Measurements from ENCODE around the gene GLS2. TPM values are rescaled to one million over a fixed set of nuclear protein-coding genes. Genes with fewer than 3 reads are reported as not detected.
A peak's percentile ranks its signal among the peaks of the same experiment; 100 is the strongest.
"Not testable (repeated sequence)": the region's sequence is repeated elsewhere in the genome, so short reads cannot be mapped to it uniquely, and the experiment has no call there.

GLS2 gene
- total RNA-seq, 1 experiment from 2014 or later: 0.32 TPM

DNA sequence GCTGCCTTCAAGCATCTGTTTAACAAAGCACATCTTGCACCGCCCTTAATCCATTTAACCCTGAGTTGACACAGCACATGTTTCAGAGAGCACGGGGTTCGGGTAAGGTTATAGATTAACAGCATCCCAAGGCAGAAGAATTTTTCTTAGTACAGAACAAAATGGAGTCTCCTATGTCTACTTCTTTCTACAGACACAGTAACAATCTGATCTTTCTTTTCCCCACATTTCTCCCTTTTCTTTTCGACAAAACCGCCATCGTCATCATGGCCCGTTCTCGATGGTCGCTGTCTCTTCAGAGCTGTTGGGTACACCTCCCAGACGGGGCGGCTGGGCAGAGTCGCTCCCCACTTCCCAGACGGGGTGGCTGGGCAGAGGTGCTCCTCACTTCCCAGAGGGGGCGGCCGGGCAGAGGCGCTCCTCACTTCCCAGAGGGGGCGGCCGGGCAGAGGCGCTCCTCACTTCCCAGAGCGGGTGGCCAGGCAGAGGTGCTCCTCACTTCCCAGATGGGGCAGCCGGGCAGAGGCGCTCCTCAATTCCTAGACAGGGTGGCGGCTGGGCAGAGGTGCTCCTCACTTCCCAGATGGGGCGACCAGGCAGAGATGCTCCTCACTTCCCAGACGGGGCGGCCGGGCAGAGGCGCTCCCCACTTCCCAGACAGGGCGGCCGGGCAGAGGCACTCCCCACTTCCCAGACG lies 5.6 kb upstream of the GLS2 start:
- not testable (repeated sequence) for DNase-seq (ENCODE audit: low read depth)

DNA sequence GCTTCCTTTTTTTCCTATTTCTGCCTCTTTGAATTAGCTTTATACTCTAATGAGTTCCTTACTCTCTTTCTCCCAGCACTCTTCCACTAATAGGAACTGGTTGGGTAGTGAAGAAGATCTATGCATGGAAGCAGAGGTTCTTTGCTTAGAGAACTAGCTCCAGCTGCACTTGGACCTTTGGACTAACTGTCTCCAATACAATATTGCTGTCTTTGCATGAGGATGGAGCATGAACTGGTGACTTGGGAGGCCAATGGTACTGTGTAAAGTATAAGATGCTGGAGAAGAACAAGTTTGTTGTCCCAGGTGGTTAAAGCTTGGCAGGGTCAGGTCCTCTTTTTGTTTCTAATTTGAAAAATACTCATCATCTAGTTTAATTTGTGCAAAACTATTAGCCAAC lies 2.4 kb upstream of the GLS2 start:
- no peak for DNase-seq (ENCODE audit: low read depth)

DNA sequence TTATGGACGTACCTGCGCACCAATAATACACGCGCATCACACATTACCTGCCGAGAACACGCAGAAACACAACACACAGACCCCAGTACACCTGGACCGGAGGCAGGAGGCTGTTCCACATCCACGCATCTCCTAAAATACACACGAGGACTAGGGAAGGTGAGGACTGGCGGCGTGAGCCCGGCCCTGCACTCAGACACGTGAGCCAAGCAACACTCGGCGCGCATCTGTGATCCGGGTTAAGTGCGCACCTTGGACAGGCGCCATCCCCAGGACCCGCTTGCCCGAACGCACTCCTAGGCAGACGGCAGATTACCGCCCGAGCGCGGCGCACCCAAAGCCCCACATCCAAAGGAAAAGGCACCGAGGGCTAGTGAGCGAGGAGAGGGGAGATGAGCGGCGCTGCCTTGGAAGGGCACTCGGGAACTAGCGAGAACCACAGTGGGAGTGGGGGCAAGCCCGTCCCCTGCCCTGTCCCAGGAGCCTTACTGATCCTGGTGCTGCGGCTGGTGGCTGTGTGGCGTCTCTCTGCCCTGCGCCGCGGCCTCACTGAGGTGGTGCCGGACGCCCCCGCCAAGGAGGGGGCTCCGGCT lies 417 bp downstream of the GLS2 start:
- DNase-seq (ENCODE audit: low read depth): no peak

DNA sequence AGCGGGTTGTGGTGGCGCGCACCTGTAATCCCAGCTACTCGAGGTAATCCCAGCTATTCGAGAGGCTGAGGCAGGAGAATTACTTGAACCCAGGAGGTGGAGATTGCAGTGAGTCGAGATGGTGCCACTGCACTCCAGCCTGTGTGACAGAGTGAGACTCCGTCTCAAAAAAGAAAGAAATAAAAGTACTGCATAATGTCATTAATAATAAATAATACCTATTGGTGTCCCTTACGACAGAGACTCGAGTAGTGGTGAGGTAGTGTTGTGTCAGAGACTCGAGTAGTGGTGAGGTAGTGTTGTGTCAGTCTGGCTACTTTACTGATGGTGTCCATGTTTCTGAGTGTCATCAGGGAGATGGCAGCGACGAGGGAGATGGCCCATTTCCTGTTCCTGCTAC lies 1.3 kb downstream of the GLS2 start:
- DNase-seq (ENCODE audit: low read depth): no peak

DNA sequence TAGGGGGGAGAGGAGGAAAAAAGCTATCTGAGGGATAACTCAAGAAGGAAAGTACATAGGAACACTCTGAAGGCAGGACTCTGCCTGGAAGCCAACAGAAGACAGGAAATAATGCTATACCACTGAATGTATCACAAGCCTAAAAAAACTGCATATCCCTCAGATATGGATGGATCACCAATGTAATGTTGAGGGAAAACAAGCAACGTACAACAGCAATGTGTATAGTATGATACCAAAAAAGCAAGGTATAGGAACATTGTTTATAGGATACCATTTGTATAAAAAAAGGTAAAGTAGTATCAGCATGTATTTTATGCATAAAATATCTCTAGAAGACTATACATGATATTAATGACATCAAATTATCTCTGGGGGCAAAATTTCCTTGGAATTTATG lies 3.4 kb downstream of the GLS2 start:
- no peak for DNase-seq (ENCODE audit: low read depth)

DNA sequence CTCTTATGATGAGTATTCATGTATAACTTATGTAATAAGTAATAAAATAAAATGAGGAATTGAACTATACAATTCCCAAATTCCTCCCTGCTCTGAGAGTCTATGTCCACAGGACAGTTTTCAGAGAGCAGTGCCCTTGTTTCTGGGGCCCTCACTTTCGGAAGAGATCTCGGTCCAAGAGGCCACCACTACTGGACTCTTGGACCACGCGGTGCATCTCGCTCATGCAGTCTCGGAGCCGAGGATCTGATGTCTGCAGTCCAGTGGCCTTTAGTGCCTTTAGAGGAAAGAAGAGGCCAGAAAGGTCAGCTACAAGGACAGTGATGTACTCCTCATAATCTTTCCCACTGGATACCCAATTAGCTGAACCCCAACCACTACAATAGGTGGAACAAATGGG lies 8.3 kb downstream of the GLS2 start:
- DNase-seq (ENCODE audit: low read depth): no peak

DNA sequence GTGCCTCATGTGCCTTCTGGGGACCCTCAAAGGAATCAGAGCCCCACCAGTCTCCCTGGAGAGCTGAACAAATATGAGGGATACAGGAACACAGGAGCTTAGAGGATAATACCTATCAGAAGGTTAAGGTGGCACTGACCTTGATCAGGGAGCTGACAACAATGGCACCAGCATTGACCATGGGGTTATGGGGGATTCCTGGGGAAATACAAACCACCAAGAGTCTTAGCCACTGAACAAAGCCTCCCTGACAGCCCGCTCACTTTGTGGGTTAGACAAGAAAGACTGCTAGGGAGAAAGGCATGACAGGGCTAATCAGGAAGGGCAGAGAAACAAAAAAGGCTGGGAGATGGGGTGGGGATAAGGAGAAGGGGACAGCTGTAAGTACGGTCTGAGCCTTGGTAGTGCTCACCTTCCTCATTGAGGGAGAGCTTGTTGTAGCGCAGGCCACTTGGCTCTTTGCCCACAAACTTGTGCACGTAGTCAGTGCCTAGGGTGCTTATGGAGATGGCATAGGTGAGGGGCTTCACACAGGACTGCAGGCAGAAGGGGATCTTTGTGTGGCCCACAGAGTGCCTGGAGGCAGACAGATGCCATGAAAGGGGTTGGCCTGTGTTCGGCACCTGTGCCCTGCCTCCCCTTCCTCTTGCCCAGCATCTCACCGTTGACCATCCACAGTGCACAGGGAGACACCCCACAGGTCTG lies 10.3 kb downstream of the GLS2 start:
- no peak for DNase-seq (ENCODE audit: low read depth)

DNA sequence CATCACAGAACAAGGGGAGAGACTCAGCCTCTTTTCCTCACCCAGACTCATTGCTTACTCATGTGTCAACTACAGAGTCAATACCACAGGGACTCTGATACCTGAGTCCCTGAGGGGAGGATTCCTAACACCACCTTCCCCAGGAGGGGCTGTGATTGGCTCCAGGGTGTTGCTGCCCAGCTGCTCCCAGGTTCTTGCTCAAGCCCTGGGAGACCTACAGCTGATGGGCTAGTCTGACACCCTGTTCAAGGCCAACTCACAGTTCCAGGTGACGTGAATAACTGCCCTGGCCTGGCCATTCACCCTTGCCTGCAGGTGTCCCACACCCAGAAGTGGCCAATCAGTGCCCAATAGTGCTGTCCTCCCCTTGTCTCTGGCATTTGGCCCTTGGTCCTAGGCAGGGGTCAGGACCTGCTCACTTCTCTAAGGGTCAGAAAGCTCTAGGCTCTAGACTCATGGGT lies 11.0 kb downstream of the GLS2 start:
- DNase-seq (ENCODE audit: low read depth): no peak

DNA sequence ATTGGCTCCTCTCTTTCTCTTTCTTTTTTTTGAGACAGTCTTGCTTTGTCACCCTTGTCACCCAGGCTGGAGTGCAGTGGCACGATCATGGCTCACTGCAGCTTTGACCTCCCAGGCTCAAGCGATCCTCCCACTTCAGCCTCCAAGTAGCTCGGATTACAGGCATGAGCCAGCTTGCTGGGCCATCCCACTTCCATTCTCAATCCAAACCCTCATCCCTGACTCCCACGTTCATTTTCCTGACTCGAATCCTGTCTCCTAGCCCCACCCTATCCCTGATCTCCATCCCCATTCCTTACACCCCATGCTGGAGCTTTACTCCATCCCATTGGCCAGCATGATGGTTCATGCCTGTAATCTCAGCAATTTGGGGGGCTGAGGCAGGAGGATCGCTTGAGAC lies 11.8 kb downstream of the GLS2 start:
- no peak for DNase-seq (ENCODE audit: low read depth)

DNA sequence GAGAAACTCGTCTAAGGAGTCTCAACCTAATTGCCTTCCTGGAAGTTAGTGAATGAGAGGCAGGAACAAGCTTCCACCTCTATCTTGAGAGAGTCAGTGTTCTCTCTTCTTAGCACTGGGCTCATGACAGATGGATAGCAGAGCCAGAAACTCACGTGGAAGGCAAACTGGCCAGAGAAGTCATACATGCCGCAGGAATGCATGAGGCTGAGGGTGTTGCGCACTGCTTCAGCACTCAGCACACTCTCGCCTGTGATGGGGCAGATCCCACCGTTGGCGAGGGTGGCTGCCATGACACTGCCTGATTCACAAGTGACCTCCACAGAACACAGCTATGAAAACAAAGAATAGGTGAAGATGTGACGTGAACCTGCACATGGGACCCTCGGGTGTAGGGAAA lies 13.6 kb downstream of the GLS2 start:
- DNase-seq (ENCODE audit: low read depth): no peak

DNA sequence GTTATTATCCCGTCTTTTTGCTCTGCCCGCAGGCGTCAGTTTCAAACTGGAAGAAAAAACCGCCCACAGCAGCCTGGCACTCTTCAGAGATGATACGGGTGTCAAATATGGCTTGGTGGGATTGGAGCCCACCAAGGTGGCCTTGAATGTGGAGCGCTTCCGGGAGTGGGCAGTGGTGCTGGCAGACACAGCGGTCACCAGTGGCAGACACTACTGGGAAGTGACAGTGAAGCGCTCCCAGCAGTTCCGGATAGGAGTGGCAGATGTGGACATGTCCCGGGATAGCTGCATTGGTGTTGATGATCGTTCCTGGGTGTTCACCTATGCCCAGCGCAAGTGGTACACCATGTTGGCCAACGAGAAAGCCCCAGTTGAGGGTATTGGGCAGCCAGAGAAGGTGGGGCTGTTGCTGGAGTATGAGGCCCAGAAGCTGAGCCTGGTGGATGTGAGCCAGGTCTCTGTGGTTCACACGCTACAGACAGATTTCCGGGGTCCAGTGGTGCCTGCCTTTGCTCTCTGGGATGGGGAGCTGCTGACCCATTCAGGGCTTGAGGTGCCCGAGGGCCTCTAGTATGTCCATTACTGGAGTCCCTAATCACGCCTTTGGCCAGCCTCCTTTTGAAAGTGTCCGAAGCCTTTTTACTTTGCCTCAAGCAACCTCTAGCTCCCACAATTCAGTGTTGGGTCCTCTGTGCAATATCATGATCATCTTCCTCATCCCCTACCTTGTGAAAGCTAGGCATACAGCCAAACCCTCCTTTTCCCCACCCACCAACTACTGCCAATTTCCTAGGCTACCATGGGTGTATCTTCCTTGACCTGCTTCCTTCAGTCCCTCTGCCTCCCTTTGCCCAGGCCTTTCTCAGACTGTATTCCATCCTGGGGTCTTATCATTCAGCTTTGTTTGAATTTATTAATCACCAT lies 18.7 kb downstream of the GLS2 start:
- DNase-seq (ENCODE audit: low read depth): no peak

DNA sequence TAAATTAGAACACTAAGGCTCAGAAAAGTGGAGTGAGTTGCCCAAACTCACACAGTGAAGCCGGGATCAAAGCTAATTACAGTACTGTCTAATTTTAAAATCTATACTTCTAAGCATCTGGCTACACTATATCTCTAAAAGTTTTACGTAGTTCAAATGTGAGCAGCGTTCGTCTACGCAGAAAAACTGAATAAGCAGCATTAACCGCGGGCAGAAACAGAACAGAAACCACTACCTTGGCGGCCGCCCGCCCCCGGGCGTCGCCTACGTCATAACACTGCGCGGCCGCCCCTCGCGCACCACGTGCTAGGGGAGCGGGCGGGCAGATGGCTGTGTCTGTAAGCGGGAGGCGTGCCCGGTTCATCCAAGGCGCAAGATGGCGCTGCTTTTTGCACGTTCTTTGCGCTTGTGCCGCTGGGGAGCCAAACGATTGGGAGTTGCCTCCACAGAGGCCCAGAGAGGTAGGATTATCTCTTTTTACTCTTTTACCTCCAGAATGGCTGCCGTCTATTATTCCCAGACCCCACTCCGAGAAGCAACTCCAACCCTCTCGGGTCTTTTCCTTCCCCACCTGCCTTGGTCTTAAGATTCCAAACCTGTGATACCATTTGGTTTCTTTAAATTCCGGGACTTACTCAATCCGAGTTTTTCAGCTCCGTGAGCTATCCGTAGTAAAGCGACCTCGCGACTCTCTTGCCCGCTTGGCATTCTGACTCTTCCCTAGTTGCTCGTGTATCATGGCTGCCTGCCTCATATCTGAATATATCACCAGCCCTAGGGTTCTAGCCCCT lies 19.6 kb downstream of the GLS2 start, which contains the start of gene SPRYD4:
Gene SPRYD4, plus strand, starts transcription at position 363 of the 791 bp plus-strand sequence. Its CDS starts 14 bp downstream, at position 377.
- DNase-seq (ENCODE audit: low read depth): peak; percentile 89

DNA sequence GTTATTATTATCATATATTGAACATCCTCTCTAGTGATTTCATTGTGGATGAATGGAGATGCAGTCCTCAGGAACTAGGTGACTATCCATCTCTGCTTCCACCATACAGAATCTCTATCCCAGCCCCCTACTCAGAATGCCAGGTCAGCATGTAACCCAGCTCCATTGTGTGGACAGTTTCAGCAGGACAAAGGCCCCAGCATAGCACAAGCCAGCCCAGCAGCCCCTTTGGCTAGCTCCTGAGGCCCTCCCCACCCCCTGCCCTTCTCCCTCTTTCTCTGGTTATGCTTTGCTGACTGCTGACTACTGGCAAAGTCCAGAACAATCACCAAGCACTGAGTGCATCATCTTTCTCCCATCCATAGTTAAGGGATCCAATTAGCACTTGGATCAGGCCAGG lies 25.4 kb downstream of the GLS2 start:
- DNase-seq (ENCODE audit: low read depth): no peak

DNA sequence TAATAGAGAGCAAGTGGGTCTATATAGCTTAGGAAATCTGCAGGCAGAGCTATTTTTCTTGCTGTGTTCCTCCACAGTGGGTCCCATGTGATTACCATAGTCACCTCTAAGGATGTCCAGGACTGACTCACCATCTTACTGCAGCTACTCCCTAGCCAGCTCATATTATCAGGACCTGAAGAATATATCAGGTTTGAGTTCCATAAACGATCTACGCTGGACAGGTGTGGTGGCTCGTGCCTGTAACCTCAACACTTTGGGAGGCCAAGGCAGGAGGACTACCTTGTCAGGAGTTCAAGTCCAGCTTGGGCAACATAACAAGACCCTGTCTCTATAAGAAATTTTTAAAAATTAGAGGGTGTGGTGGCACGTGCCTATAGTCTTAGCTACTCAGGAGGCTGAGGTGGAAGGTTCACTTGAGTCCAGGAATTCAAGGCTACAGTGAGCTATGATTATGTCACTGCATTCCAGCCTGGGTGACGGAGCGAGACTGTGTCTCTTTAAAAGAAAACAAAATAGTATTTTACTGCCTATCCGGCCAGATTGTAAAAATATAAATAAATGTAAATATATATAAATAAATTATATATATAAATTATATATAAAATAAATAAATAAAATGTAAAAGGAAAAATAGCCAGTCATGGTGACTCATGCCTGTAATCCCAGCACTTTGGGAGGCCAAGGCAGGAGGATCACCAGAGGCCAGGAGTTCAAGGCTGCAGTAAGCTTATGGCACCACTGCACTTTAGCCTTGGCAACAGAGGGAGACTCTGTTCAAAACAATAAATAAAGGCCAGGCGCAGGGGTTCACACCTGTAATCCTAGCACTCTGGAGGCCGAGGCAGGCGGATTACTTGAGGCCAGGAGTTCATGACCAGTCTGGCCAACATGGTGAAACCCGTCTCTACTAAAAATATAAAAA lies 26.5 kb downstream of the GLS2 start:
- peak; percentile 51 for DNase-seq (ENCODE audit: low read depth)

DNA sequence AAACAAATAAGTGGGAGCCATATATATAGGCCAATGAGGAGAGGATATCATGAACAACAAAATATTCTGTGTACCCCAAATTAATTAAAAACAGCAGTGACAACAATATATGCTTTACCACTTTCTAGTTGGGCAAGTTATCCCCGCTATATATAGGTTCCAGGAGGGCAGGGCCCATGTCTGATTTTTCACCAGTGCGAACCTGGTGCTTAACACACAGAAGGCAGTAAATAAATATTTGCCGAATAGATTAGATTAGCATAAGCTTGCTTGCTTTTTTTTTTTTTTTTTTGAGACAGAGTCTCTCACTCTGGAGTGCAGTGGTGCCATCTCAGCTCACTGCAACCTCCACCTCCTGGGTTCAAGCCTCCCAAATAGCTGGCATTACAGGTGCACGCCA lies 30.1 kb downstream of the GLS2 start:
- no peak for DNase-seq (ENCODE audit: low read depth)

DNA sequence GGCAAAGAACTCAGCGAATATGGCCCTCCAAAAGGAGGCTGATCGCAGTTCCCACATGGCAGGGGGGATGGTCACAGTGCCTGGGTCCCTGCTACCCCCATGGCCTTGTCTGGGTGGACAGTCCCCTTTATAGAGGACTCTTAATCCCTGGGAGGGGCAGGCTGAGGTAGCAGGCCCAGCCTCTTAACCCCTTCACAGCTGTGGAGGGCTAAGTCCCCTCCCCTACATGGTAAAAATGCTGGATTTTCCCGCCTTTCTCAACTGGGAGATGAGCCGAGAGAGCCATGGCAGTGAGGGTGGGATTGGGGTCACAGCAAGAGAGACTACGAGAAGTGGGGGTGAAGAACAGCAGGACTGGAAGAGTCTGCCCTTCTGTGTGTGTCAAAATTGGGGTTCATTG lies 33.4 kb downstream of the GLS2 start, which contains the start of gene MIP:
Gene MIP, minus strand, starts transcription at position 101 of the 400 bp plus-strand sequence. Its CDS starts 44 bp downstream, at position 57.
- DNase-seq (ENCODE audit: low read depth): no peak

DNA sequence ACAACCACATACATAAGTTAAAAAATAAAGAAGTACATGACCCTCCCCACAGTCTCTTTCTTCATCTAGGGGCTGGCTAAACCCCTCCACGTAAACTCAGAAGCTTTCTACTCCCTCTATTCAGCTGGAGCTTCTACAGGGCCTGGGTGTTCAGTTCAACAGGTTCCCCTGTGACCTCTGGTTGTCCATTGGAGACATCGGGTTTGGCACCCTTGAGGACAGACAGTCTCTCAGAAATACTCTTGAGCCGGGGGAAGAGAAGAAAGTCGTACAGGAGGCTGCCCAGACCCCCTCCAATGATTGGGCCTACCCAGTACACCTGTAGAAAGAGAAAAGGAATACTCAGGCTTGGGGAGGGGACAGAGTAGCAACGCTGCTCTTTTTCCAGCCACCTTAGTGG lies 36.8 kb downstream of the GLS2 start:
- DNase-seq (ENCODE audit: low read depth): no peak

DNA sequence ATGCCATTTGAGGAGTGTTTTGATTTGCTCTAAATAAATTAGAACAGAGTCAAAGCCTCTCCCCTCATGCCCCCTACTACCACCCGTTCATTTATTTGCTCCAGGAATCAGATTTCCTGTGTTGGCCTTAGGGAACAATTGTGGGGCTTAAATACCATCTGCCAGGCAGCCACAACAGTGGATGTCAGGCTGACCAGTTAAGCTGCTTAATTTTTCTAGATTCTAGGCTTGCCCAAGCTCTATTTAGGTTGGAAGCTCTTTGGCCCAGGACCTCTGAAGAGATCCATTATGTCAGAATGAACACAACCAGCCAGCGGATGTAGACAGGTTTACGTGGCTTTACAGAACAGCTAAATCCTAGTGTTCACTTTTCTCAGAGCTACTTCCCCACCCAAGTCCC lies 37.7 kb downstream of the GLS2 start:
- no peak for DNase-seq (ENCODE audit: low read depth)

DNA sequence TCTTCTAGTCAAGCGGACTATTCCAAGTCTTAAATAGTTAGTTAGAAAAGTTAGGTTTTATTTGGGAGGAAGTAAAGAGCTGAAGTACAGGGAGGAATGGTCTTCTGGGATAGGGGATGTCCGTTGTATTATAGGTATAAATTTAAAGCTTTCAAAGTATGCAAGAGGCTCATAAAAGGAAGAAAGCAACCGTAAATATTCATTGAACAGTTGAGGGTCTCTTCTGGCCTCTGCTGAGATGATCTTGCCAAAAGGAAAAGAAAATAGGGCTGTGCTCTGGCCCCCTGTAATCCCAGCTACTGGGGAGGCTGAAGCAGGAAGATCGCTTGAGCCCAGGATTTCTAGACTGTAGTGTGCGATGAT lies 38.4 kb downstream of the GLS2 start:
- no peak for DNase-seq (ENCODE audit: low read depth)
